Cerebellar cortex (tissue), 1 donor: Measurements from ENCODE around the gene APH1A.
A peak's percentile ranks its signal among the peaks of the same experiment; 100 is the strongest.
"Not testable (repeated sequence)": the region's sequence is repeated elsewhere in the genome, so short reads cannot be mapped to it uniquely, and the experiment has no call there.

Experiments
- DNase-seq: peaks from one replicate; pipeline ENCODE4 v3.0.0-alpha.2; 2015; ENCODE audit warnings: low spot score

APH1A gene

GRCh38 chr1:150268340-150268704 lies 494 bp downstream of the APH1A start:
- DNase-seq, result no peak

DNA sequence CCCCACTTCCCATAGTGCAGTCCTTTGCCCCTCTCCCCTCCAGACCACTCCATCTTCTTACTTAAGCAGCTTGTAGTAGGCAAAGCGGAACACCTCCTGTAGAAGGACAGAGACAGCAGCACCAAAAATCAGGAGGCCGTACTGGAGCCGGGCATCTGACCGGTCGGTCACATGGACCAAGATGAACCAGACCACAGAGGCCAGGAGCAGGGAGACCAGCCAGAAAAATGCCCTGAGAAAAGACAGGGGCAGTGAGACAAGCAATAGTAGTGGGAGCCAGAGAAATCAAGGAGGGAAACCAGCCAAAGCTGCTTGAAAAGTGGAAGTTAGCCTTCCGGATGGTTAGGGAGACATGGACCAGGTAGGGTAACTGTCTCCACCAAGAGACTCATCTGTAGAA lies 920 bp downstream of the APH1A start:
- DNase-seq, result no peak

GRCh38 chr1:150263549-150263948 lies 5.3 kb downstream of the APH1A start:
- DNase-seq, result no peak

DNA sequence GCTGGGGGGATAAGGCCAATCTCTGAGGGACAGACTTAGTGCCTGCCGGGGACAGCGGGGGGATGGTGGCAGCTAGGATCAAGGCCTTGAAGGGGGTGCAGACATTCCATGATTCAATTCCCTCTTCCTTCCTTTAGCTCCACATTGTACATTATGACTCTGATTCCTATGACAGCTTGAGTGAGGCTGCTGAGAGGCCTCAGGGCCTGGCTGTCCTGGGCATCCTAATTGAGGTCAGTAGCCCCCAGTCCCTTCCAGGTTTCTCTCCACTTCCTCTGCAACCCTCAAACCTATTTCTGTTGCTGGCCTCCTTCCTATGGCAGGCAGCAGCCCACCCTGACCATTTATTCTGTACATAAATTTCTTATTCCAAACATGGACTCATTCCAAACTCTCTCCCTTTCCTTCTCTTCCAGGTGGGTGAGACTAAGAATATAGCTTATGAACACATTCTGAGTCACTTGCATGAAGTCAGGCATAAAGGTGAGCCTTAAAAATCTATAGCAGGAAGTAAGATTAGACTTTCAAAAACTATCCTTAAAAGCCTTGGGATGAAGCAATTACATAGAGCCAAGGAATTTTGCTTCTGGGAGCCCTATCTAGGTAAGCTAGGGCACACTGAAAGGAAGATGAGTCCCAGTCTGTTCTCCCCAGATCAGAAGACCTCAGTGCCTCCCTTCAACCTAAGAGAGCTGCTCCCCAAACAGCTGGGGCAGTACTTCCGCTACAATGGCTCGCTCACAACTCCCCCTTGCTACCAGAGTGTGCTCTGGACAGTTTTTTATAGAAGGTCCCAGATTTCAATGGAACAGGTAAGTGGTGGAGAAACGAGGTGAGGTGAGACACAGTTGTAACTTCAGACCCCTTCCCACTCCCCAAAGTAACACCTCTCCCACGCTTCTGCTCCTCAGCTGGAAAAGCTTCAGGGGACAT lies 6.2 kb downstream of the APH1A start:
- no peak for DNase-seq

- no peak for DNase-seq
Measured at GRCh38 chr1:150261367-150261766, 7.4 kb downstream of the APH1A start.

DNA sequence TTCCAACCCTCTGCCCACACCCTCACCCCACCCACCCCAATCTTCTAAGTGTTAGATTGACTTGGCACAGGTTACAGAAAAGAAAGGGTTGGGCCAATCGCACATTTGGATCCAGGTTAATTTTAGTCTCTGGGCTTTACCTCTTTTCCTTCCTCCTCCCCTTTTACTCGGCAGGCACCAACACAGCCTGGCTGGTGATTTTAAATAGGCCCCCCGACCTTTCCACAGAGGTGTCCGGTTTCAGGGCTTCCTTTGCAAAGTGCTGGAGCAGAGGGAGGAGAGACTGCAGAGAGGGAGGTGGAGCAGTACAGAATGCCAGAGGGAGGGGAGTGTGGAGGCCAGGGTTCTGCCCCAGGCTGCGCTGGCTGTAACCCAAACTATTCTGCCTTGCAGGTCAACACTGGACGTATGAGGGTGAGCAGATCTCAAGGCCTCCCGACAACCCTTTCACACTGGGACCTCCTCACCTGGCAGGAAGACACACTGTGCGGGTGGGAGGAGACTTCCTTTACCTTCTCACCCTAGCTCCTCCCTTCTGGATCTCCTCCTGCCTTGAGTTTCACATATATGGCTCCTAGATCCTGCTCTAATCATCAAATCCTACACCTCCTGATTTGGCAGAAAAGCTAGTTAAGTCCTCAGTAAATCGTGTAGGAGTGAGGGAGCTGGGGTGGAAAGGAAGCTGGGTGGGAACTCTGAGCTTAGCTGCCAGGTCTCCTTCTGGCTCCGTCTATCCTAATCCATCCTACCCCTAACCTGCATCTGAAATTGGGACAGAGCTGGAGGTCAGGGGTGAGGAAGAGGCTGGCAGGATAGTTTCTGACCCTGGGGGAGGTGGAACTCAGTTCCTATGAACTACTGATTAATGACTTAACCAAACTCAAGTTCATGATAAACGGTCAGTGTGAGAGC lies 8.8 kb downstream of the APH1A start:
- peak; percentile 75 for DNase-seq

DNA sequence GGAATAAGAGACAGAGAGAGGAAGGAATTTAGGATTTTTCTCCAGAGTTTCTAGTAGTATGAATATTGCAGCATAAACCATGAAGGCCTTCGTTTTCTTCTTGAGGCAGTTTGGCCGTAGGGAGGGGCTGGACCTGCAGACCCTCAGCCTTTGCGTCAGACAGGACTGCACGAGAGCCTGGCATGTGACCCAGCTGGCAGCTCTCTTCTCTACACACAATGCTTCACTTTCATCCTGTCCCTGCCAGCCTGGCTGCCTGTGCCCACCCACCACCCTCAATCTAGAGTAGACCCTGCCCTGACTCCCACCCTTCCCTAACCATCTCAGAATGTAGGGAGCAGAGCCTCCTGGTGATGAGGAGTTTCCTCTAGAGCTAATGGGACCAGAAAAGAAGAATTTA lies 9.6 kb downstream of the APH1A start:
- DNase-seq, result no peak

GRCh38 chr1:150257624-150258585 lies 10.9 kb downstream of the APH1A start, which contains the start of gene CA14:
TSS of gene CA14 (plus strand) at chr1:150257774. CDS start at chr1:150258129, 355 bp downstream.
- DNase-seq, result peak; percentile 74

GRCh38 chr1:150256554-150257341 lies 12.1 kb downstream of the APH1A start:
- DNase-seq, result peak; percentile 81

DNA sequence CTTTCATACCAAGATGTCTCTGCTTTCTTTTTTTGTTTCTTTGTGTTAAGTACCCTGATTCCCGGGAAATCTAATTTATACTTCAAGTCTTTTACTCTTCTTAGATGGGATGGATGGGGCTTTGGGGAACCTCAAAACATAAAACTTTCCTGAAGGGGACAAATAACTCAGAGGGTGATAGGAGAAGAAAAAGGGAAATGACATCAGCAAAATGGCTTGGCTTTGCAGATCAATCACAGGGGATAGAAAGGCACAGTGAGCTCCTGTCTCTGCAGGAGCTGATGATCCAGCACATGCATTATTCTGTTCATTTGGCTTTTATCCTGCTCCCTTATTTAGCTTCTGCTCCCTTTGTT lies 12.6 kb downstream of the APH1A start:
- peak; percentile 59 for DNase-seq

DNA sequence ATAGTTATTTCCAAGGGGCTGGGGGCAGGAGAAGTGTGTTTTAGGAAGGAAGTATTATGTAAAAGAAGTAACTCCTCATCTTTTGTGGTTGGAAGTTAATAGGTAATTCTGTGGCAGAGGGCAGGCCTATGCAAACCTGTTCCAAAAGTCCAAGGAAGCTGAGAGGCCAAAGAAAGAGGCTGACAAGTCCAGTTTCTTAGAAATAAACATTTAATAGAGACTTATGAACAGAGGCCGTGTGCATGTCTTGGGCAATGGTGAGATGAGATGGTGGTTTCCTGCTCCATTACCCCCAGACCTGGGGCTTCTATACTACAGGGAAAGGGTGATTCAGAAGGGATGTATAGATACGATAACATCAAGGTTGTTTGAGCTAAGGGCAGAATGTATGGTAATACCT lies 18.9 kb downstream of the APH1A start:
- no peak for DNase-seq

DNA sequence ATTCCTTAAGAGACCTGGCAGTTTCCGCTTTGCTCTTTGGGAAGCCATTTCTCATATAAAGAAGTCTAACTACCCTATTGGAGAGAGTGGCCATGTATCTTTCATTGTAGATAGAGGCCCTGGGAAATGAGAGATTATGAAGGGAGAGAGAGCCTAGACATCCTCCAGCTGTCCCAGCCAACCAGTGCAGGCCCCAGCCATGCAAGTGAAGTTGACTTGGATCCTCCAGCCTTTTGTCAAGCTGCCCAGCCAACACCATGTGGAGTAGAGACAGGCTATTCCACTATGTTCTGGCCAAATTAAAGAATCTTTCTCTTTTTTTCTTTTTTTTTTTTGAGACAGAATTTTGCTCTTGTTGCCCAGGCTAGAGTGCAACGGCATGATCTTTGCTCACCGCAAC lies 25.8 kb downstream of the APH1A start:
- no peak for DNase-seq

GRCh38 chr1:150237746-150238145 lies 31.1 kb downstream of the APH1A start:
- no peak for DNase-seq

- DNase-seq, result not testable (repeated sequence)
Measured at GRCh38 chr1:150237176-150237575, 31.6 kb downstream of the APH1A start.

DNA sequence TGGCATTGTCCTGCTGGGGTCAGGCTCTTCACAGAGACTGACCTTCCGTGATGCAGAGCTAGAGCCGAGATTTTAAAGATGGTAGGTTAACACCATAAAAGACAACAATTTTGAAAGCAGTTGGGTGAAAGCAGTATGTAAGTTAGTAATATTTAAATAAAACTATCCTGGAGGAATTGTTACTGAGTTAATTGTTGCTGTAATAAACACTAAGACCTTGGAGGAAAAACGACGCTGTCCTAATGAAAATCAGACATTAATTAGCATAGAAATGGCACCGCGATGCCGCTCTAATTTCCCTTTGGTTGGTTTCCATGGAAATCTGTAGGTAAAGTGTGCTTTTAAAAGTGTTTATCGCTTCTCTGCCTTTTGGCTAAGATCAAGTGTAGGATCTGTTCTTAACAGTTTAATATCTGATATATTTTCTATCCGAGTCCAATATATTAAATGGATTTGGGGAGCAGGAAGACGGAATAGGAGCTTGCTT lies 32.2 kb downstream of the APH1A start:
- DNase-seq, result no peak

DNA sequence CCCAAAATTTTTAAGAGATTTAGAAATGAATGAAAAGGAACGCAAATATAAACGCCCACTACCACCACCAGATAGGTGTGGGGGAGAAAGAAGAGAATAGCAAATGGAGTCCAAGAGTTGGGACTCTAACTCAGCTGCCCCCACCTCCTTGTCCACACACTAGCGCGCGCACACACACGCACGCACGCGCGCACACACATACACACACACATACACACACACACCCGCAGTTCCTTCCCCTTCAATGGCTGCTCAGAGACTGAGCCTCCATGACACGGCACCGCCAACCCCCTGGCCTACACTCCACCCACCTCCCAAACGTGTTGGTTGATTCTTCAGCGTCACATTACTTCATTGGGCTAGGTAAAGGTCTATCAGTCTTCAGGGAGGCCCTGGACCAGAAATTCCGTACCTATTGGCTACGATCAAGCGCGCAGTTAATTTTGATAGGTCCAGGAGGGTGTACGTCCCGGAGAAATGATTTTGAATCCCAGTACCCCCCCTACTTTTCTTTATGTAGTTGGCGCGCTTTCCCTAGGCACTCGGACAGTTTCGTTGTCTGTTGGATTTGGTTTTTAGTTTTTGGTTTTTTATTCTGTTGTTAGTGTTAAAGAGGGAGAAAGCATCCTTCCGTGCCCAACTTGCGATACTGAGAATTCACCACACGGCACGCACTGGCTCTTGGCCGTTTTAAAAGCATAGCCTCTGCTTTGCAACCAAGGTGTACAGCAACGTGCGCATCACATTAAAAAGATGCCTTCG lies 32.8 kb downstream of the APH1A start, which contains the start of gene ANP32E:
TSS of gene ANP32E (minus strand) at position 261 of the 762 bp plus-strand sequence. CDS start 326 bp downstream, outside the sequence.
- peak; percentile 100 for DNase-seq

- no peak for DNase-seq
Measured at GRCh38 chr1:150235294-150235851, 33.4 kb downstream of the APH1A start.

DNA sequence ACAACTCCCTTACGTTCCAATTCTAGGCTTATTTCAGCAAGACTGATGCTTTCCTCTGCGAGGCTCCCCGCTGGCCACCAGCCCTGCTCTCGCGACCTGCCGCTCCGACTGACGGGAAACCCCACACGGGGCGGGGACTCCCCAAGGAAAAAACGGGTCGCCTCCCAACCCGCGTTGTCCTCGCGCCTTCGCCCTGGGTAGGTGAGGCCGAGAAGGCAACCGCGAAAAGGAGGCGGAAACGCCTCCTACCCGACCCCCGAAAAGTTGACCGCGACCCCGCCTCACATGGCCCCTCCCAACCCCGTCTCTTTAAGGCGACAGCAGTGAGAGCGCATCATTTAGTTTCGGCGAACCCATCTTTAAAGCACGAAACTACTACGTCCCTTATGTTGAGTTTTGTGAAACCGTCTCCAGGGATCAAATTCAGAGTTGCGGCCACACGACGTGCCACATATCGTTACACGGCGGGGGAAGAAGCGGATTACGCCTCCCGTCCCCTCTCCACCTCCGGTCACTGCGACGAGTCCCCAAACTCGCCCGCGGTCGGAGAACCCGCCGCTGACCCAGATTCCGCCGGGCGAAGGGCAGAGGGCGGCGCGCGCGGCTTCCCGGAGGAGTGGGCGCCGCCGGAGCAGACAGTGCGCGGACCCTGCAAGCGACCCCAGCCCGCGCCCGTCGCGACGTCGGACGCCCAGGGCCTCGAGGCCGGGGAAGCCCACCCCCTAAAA lies 34.1 kb downstream of the APH1A start:
- DNase-seq, result peak; percentile 83

GRCh38 chr1:150234309-150234565 lies 34.6 kb downstream of the APH1A start:
- no peak for DNase-seq
